Natural killer cell treated with Interleukin-12 subunit alpha and Interleukin-12 subunit beta and Interleukin-15 and Interleukin-18, amount 100 ng/mL, for 72 hours (primary cell): ENCODE measurements around the gene MYO16. TPM values are rescaled to one million over a fixed set of nuclear protein-coding genes. Genes with fewer than 3 reads are reported as not detected.

ENCODE experiments used
- ATAC-seq, 2 donors: fragments of 150-1000 bp; cut with Tn5 transposase in 1 of 2; sonication (Bioruptor Pico), chemical (Tn5 transposase) in 1 of 2; 2 replicates each; pipeline ENCODE4 v1.10.0; 2021
- DNase-seq: peaks from one replicate; pipeline ENCODE4 v3.0.0; 2022; ENCODE audit warnings: low spot score
- H3K27ac Mint-ChIP-seq, 2 donors: 1 replicate in 1 of 2; 2 replicates in 1 of 2; pipeline ENCODE4 v1.8.0; 2022; ENCODE audit warnings: mixed read lengths in 2 of 2, mild to moderate bottlenecking in 1 of 2, moderate library complexity in 1 of 2
- H3K27me3 Mint-ChIP-seq, 2 donors: 1 replicate in 1 of 2; 2 replicates in 1 of 2; pipeline ENCODE4 v1.8.0; 2022; ENCODE audit warnings: mixed read lengths in 2 of 2
- H3K36me3 Mint-ChIP-seq: one replicate; pipeline ENCODE4 v1.8.0; 2022; ENCODE audit warnings: mixed read lengths
- H3K4me1 Mint-ChIP-seq, 2 donors: 1 replicate in 1 of 2; 2 replicates in 1 of 2; pipeline ENCODE4 v1.8.0; 2022; ENCODE audit warnings: low read depth in 2 of 2, mixed read lengths in 2 of 2, mild to moderate bottlenecking in 1 of 2
- H3K4me3 Mint-ChIP-seq: one replicate; pipeline ENCODE4 v1.8.0; 2022; ENCODE audit warnings: mixed read lengths
- H3K9me3 Mint-ChIP-seq: 2 replicates; pipeline ENCODE4 v1.8.0; 2022; ENCODE audit warnings: mixed read lengths
- total RNA-seq, 2 donors: library from RNA; stranded (reverse); gene quantifications; one replicate each; pipeline ENCODE4 v1.2.3, GENCODE V29; 2022

Gene MYO16
- total RNA-seq, 2 donors from 2014 or later: not detected

DNA sequence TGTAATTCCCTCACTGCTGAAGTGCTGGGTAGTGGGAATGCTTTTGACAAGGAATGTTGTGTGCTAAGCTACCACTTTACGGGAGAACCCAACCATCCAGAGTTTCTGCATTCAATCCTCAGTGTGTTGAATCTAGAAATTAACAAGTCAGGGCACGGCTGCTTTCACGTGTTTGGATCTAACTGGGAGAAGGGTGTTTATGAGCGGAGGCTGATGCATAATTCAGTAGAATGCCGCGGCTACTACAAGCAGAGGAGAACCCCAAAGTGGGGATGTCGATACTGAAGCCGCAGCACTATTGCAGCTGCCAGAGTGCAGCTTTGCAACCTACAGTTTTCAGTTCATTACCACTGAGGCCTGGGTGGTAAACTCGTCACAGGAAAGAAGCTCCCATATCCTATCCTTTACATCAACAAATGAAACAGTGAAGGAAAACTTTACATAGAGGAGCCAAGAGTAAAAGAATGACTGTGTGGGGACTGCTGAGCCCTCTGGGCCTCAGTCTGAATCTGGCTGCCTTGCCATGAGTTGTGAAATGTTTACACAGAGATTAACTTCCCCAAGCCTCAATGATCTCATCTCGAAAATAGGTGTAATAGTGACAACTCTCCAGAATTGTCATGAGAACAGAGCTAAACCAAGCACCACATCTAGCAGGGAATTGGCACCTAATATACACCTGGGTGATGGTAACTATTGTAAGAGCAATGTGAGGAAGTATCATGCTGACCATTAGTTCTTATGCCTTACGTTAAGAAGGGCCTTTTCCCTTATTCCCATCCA is 531.7 kb downstream of the MYO16 start:
- DNase-seq (no peak), ATAC-seq (peak; percentile 17 to 50)
- Mint-ChIP-seq H3K27me3 (peaks cover 0 to 17% of the 10 kb centered on the region in 2 donors), H3K4me1 (peaks cover 4 to 11% of the 10 kb centered on the region in 2 donors), H3K9me3 (no peaks in the 10 kb centered on the region), H3K27ac (peak overlapping the region; percentile 21 to 65), H3K4me3 (peak overlapping the region; percentile 27), H3K36me3 (no peaks in the 10 kb centered on the region)

DNA sequence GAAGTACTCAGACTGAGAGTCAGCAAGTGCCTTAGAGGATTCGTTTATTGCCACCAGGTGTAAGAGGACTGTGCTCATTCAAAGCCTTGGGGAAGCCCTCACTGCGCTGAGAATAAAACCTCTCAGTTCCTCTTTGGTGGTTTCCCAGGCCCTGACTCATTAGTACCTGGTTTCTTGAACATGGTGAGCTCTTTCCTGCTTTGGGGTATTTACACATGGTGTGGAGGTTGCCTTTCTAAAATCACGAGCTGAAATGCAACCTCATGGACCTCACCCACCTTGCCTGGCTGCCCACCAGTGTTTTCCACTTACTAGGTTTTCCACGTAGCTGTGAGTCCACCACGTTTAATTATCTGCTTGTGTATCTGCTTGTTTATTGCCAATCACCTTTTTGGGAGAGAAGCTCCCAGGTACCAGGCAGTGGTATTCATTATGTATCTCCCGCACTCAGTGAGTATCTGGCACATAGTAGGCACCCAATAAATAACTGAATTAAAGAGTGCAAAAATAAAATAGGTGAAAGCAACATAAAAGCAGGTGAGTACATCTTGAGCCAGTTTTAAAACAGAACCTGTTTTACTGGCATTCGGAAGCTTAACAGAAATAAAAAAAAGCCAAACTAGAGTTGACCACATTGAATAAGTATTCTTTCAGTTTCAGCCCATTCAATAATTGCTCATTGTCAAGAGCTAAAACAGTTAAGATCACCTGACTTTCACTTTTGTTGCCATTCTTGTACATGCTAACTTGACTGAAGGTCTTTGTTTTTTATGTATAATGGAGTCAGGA is 533.0 kb downstream of the MYO16 start:
- Mint-ChIP-seq H3K27me3 (peaks cover 0 to 7% of the 10 kb centered on the region in 2 donors), H3K4me1 (peaks cover 4 to 14% of the 10 kb centered on the region in 2 donors), H3K27ac (peak overlapping the region; percentile 62 to 74), H3K36me3 (no peaks in the 10 kb centered on the region), H3K4me3 (peak overlapping the region; percentile 54), H3K9me3 (no peaks in the 10 kb centered on the region)
- peak; percentile 83 to 91 for ATAC-seq
- DNase-seq: peak; percentile 67

DNA sequence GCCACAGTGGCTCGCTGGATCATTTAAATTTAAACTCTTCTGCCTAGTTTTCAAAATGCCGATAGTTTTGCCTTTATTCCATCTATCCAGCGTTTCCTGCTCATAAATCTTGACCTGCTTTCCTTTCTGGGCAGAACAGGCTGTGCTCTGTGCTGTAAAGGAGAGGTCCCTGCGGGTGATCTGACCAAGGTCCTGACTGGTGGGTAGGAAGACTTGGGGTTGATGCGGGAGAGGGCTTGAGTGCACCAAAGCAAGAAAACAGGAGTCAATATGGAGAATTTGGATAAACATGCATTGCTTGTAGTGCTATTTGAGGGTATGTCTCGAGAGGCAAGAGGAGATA is 533.6 kb downstream of the MYO16 start:
- H3K9me3 Mint-ChIP-seq: no peaks in the 10 kb centered on the region
- ATAC-seq (no peak), DNase-seq (no peak)
- H3K4me3 Mint-ChIP-seq: no peak overlapping the region
- H3K27me3 Mint-ChIP-seq: peaks cover 0 to 4% of the 10 kb centered on the region in 2 donors
- H3K27ac Mint-ChIP-seq: peak overlapping the region; percentile 62 to 74
- H3K4me1 Mint-ChIP-seq: peaks cover 4 to 14% of the 10 kb centered on the region in 2 donors
- no peaks in the 10 kb centered on the region for H3K36me3 Mint-ChIP-seq

DNA sequence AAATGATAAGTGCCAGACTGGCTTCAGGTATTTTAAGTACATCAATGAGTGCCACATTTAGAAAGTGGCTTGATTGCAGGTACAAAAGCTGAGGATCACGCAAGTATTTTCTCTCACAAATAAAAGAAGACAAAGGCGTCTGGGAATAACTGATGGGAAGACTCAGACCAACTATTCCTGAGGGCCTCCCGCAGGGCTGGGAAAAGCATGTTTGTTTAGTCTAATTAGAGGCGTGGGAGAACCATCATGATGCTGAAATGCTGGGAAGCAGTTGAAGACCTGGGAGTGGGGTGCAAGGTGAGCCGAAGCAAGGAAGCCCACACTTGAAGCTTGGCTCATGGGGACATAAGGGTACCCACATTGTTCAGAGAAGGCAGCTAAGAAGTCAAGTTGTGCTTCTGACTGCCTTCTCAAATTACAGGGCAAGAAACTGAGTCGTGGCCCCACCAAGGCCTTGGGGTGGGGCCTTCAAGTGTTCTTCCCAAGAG is 536.0 kb downstream of the MYO16 start:
- peaks cover 4 to 14% of the 10 kb centered on the region in 2 donors for H3K4me1 Mint-ChIP-seq
- H3K27me3 Mint-ChIP-seq: peaks cover 0 to 6% of the 10 kb centered on the region in 2 donors
- H3K9me3 Mint-ChIP-seq: no peaks in the 10 kb centered on the region
- H3K27ac Mint-ChIP-seq: no peak overlapping the region
- DNase-seq (no peak), ATAC-seq (no peak)
- H3K4me3 Mint-ChIP-seq: no peak overlapping the region
- no peaks in the 10 kb centered on the region for H3K36me3 Mint-ChIP-seq

DNA sequence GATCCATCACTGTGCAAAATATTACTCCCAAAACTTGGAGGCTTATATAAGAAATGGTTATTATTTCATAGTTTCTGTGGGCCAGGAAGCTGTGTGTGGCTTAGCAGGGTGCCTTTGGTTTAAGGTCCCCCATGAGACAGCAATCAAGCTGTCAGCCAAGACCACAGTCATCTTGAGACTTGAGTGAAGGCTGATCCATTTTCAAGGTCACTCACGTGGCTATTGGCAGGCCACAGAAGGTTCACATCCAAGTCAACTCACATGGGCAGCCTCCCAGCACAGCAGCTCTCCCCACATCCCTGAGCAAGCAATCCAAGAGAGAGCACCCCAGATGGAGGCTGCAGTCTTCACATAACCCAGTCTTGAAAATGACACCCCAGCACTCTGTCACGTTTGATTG is 537.4 kb downstream of the MYO16 start:
- Mint-ChIP-seq H3K4me3 (no peak overlapping the region), H3K27me3 (peaks cover 0 to 6% of the 10 kb centered on the region in 2 donors), H3K36me3 (no peaks in the 10 kb centered on the region), H3K9me3 (no peaks in the 10 kb centered on the region), H3K4me1 (peaks cover 0 to 8% of the 10 kb centered on the region in 2 donors), H3K27ac (no peak overlapping the region)
- peak; percentile 59 to 61 for ATAC-seq
- no peak for DNase-seq

DNA sequence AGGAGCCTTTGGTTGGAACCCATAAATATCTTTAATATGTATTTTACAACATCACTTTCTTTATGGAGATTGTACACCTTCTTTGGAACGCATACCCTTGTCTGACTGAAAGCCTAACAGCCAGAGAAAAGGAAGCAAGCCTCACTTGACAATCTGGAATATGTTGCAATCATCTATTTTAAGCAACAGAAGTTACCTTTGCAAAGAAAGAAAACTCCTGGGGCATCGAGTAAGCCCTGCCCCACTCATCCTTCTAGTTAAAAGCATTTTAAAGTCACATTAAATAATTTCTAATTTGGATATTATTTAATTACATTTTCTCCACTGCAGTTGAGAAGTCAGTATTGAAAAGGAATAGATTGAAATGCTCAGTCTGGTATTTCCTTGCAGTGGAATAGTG is 542.7 kb downstream of the MYO16 start:
- peaks cover 0 to 12% of the 10 kb centered on the region in 2 donors for H3K27me3 Mint-ChIP-seq
- no peaks in the 10 kb centered on the region for H3K4me1 Mint-ChIP-seq

DNA sequence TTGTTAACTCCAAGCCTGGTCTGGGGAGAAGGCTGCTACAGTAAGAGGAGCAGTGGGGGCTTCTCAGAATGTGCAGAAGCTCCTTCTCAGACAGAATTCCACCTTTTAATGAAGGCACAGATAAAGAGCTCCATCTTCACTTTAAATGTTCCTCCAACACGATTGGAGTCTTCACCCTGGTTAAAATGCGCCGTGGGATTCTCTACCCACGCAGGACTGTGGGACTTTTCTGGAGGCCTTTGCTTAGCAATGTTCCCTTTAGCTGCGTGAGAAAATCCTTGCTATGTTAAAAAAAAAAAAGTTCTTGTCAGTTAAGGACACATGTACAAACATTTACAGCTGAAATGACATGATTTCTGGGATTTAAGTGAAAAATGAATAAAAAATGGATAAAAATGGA is 546.3 kb downstream of the MYO16 start:
- H3K9me3 Mint-ChIP-seq: no peaks in the 10 kb centered on the region
- ATAC-seq: no peak
- no peaks in the 10 kb centered on the region for H3K4me1 Mint-ChIP-seq
- peaks cover 0 to 11% of the 10 kb centered on the region in 2 donors for H3K27me3 Mint-ChIP-seq
- no peak for DNase-seq
- H3K4me3 Mint-ChIP-seq: no peak overlapping the region
- H3K27ac Mint-ChIP-seq: no peak overlapping the region
- no peaks in the 10 kb centered on the region for H3K36me3 Mint-ChIP-seq

More for the DNA sequence above, 542.7 kb downstream of the MYO16 start:
- Mint-ChIP-seq H3K27ac (no peak overlapping the region), H3K9me3 (no peaks in the 10 kb centered on the region), H3K4me3 (no peak overlapping the region), H3K36me3 (no peaks in the 10 kb centered on the region)
- ATAC-seq: no peak
- no peak for DNase-seq

DNA sequence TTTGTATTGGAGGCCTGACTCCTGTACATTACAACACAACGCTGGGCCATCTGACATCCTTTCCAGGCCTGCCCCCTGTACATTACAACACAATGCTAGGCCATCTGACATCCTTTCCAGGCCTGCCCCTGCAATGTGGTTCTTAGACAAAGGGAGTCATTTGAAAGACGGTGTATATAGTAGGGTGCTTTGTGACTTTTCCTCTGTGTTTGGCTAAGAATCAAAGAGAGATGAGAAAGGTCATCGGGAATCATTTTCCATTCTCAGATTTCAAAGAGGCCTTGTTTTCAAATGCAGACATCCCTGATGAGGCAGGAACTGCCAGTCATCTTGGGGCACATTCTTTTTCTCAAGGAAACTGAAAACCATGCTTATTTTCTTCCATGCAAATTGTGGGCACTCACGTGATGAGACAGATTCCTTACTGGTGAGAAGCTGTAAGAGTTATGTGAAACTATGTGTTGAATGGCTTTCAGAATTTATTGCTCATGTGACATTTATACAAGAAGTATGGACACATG is 551.6 kb downstream of the MYO16 start:
- Mint-ChIP-seq H3K27ac (no peak overlapping the region), H3K36me3 (no peaks in the 10 kb centered on the region), H3K9me3 (no peaks in the 10 kb centered on the region), H3K4me1 (no peaks in the 10 kb centered on the region), H3K4me3 (no peak overlapping the region), H3K27me3 (peaks cover 0 to 12% of the 10 kb centered on the region in 2 donors)
- DNase-seq: no peak
- no peak for ATAC-seq

DNA sequence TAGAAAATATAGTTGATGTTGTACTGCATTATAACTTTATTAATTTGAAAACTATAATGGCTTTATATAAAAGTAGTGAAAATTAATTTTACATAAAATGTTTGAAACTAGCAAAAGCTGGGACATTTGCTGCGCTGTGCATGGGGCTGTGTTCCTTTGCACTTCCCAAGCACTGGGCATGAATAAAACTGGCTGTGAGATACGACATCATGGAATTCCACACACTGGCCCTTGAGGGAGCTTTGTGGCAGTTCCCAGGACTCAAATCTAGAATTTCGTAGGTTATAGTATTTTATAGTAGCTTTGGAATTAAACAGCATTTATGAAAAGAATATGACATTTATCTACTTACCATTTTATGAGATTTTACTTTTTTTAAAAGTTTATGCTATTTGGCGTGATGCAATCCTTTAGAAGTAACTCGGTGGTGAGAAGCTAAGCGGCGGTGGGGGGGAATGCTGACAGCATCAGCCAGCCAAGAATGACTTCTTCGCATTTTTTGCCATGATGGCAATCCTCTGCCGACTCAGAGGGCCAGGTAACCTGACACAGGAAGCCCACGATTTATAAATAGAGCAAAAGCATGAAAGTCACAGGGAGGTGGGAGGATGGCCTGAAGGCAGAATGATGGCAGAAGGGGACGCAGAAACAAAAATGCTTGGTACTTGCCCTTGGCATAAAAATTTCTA is 553.5 kb downstream of the MYO16 start:
- ATAC-seq (no peak), DNase-seq (no peak)
- no peak overlapping the region for H3K4me3 Mint-ChIP-seq
- H3K36me3 Mint-ChIP-seq: no peaks in the 10 kb centered on the region
- H3K9me3 Mint-ChIP-seq: no peaks in the 10 kb centered on the region
- peaks cover 0 to 18% of the 10 kb centered on the region in 2 donors for H3K27me3 Mint-ChIP-seq
- no peaks in the 10 kb centered on the region for H3K4me1 Mint-ChIP-seq
- no peak overlapping the region for H3K27ac Mint-ChIP-seq

DNA sequence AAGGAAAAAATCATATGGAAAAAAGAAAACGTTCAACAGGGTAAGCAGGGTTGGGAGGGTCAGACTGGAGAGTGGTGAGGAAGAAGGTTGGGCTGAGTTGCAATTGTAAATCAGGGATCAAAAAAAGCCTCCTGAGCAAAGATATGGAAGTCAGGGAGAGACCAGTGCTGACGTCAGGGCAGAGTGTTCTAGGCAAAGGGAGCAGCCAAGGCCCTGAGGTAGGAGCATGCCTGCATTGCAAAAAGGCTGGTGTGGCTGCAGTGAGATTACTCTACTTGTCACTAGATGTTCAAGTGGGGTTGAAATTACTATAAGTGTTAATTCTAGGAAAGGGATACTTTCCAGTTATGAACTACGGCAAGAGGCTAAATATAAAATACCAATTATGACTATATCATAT is 562.0 kb downstream of the MYO16 start:
- no peak overlapping the region for H3K4me3 Mint-ChIP-seq
- peaks cover 0 to 24% of the 10 kb centered on the region in 2 donors for H3K27me3 Mint-ChIP-seq
- peak overlapping the region in 1 of 2 donors; percentile 16 for H3K27ac Mint-ChIP-seq
- ATAC-seq (no peak), DNase-seq (no peak)
- peaks cover 4% of the 10 kb centered on the region for H3K36me3 Mint-ChIP-seq
- no peaks in the 10 kb centered on the region for H3K9me3 Mint-ChIP-seq
- no peaks in the 10 kb centered on the region for H3K4me1 Mint-ChIP-seq

DNA sequence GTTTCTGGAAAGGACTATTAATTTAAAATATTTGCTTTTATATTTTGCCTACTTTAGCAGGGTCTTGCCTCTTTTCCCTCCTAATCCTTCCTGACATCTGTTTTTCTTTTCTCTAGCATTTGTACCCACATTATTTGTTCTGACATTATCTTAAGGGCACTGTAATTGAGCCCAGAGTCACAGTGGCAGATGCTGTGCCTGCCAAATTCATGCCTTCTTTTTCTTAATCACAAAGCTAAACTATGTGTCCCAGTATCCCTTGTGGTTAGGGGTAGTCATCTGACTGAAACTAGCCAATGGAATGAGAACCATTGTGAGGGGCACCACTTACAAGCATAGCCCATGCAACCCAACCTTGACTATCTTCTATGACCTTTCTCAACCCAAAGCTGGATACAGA is 562.9 kb downstream of the MYO16 start:
- ATAC-seq (no peak), DNase-seq (no peak)
- Mint-ChIP-seq H3K9me3 (no peaks in the 10 kb centered on the region), H3K4me1 (no peaks in the 10 kb centered on the region), H3K27ac (no peak overlapping the region), H3K27me3 (peaks cover 0 to 21% of the 10 kb centered on the region in 2 donors), H3K36me3 (peaks cover 4% of the 10 kb centered on the region), H3K4me3 (no peak overlapping the region)

DNA sequence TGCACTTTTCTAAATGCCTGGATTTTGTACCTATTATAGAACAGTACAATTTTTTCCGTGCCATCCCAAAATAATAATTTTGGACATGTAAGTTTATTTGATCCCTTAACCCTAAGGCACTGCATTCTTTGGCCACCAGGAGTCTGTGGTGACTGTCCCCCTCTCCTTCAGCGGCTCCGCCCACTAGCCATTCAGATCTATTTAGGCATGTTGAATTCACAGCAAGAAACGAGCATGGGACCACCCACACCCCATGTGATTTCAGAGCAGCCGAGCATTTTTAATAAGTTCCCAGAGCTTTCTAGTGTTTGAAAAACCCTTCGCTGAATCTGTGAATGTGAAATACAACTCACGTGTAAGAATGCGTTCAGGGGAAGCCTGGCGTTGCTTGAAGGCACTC is 567.5 kb downstream of the MYO16 start:
- Mint-ChIP-seq H3K27me3 (peaks cover 0 to 21% of the 10 kb centered on the region in 2 donors), H3K4me3 (no peak overlapping the region), H3K36me3 (no peaks in the 10 kb centered on the region), H3K4me1 (no peaks in the 10 kb centered on the region), H3K27ac (no peak overlapping the region), H3K9me3 (no peaks in the 10 kb centered on the region)
- no peak for DNase-seq
- ATAC-seq: no peak

DNA sequence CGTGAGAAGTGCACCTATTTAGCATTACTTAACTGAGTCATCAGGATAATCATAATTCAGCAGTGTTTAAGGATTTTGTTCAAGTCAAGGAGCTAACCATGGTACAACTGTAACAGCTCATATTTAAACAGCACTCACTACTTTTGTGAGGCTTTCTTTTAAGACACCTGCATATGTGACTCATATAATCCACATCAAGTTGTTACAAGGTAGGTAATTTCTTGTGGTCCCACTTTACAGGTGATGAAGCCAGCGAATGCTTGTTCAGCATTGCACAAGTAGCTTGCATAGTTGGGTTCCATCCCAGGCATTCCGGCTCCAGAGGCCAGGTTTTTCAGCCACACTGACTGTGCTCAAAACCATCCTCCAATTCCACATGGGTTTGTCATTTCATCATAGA is 569.2 kb downstream of the MYO16 start:
- H3K36me3 Mint-ChIP-seq: no peaks in the 10 kb centered on the region
- H3K27ac Mint-ChIP-seq: no peak overlapping the region
- no peak overlapping the region for H3K4me3 Mint-ChIP-seq
- H3K4me1 Mint-ChIP-seq: no peaks in the 10 kb centered on the region
- peaks cover 0 to 15% of the 10 kb centered on the region in 2 donors for H3K27me3 Mint-ChIP-seq
- ATAC-seq: no peak
- no peak for DNase-seq
- H3K9me3 Mint-ChIP-seq: no peaks in the 10 kb centered on the region
